Bronchial epithelial cell (primary cell): ENCODE results near the gene EMP2. TPM values are rescaled to one million over a fixed set of nuclear protein-coding genes. Genes with fewer than 3 reads are reported as not detected.

Experiments
- DNase-seq: peaks from one replicate; pipeline ENCODE4 v3.0.0-alpha.2; 2010; ENCODE audit warnings: low read depth
- FAIRE-seq: peaks from 2 replicates; lab custom pipeline; 2011; peaks lifted over from hg19 to GRCh38; lab: Jason Lieb, UNC
- H3K27me3 ChIP-seq: 2 replicates; pipeline ENCODE4 v1.5.1; 2011; ENCODE audit warnings: low read length; ENCODE audit not compliant: control insufficient read depth, insufficient read depth
- H3K36me3 ChIP-seq: 2 replicates; pipeline ENCODE4 v1.5.1; 2011; ENCODE audit warnings: low read length; ENCODE audit not compliant: control insufficient read depth, insufficient read depth
- H3K4me3 ChIP-seq: 2 replicates; pipeline ENCODE4 v1.5.1; 2011; ENCODE audit warnings: mild to moderate bottlenecking, low read depth, low read length, control low read depth
- total RNA-seq: library from RNA; depleted of rRNA; stranded (reverse); fragments of >200 nt; gene quantifications from 2 replicates; pipeline ENCODE4 v1.2.1, GENCODE V29; 2014
- TF ChIP-seq, protein P1 (sequence below): IDR thresholded peaks from 2 replicates; pipeline ENCODE4 v1.5.1; 2011; ENCODE audit warnings: mild to moderate bottlenecking, moderate library complexity, low read length, control low read depth, inconsistent platforms; ENCODE audit not compliant: insufficient read depth, severe bottlenecking

The EMP2 gene
- total RNA-seq, 1 donor from 2014 or later = 15.5 TPM

GRCh38 chr16:10607157-10607556 is 26.8 kb upstream of the EMP2 start:
- TF ChIP-seq, protein P1, sequence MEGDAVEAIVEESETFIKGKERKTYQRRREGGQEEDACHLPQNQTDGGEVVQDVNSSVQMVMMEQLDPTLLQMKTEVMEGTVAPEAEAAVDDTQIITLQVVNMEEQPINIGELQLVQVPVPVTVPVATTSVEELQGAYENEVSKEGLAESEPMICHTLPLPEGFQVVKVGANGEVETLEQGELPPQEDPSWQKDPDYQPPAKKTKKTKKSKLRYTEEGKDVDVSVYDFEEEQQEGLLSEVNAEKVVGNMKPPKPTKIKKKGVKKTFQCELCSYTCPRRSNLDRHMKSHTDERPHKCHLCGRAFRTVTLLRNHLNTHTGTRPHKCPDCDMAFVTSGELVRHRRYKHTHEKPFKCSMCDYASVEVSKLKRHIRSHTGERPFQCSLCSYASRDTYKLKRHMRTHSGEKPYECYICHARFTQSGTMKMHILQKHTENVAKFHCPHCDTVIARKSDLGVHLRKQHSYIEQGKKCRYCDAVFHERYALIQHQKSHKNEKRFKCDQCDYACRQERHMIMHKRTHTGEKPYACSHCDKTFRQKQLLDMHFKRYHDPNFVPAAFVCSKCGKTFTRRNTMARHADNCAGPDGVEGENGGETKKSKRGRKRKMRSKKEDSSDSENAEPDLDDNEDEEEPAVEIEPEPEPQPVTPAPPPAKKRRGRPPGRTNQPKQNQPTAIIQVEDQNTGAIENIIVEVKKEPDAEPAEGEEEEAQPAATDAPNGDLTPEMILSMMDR = no peak
- Histone ChIP-seq H3K4me3 (no peak overlapping the region), H3K27me3 (no peaks in the 10 kb centered on the region), H3K36me3 (no peaks in the 10 kb centered on the region)
- FAIRE-seq (no peak), DNase-seq (no peak)

DNA sequence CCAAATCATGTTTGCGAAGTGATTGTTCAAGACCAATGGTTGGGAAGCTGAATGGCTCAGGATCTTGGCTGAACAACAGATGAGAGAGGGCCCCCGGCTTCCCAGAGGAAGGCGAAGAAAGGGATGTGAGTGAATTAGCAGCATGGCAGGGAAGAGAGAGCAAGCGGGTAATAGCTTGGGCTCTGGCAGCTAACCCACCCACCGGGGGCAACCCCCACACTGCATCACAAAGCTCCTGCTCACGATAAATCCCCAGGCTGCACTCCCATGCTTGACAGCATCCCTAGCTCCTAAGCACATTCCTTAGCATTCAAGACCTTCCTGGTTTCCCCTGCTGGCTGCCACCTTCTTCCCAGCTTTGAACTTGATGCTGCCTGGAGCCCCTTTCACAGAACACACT is 26.2 kb upstream of the EMP2 start:
- Histone ChIP-seq H3K27me3 (no peaks in the 10 kb centered on the region), H3K4me3 (no peak overlapping the region), H3K36me3 (no peaks in the 10 kb centered on the region)
- DNase-seq = no peak
- TF ChIP-seq, protein P1 = no peak
- no peak for FAIRE-seq

DNA sequence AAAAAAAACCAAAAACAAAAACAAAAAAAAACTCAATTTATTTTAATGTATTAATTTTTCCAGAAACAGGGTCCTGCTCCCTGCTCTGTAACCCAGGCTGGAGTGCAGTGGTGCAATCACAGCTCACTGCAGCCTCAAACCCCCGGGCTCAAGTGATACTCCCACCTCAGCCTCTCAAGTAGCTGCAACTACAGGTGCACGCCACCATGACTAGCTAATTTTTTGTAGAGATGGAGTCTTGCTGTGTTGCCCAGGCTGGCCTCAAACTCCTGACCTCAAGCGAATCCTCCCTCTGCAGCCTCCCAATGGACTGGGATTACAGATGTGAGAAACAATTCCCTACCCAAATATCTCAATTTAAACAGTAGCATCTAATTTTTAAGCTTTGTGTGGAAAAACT is 25.2 kb upstream of the EMP2 start:
- Histone ChIP-seq H3K36me3 (no peaks in the 10 kb centered on the region), H3K27me3 (no peaks in the 10 kb centered on the region), H3K4me3 (no peak overlapping the region)
- DNase-seq (no peak), FAIRE-seq (no peak)
- TF ChIP-seq, protein P1 = no peak

GRCh38 chr16:10601444-10602408 is 21.3 kb upstream of the EMP2 start:
- FAIRE-seq (no peak), DNase-seq (peak; percentile 13)
- no peaks in the 10 kb centered on the region for H3K36me3 ChIP-seq
- no peaks in the 10 kb centered on the region for H3K27me3 ChIP-seq
- TF ChIP-seq, protein P1 = no peak
- H3K4me3 ChIP-seq = no peak overlapping the region

DNA sequence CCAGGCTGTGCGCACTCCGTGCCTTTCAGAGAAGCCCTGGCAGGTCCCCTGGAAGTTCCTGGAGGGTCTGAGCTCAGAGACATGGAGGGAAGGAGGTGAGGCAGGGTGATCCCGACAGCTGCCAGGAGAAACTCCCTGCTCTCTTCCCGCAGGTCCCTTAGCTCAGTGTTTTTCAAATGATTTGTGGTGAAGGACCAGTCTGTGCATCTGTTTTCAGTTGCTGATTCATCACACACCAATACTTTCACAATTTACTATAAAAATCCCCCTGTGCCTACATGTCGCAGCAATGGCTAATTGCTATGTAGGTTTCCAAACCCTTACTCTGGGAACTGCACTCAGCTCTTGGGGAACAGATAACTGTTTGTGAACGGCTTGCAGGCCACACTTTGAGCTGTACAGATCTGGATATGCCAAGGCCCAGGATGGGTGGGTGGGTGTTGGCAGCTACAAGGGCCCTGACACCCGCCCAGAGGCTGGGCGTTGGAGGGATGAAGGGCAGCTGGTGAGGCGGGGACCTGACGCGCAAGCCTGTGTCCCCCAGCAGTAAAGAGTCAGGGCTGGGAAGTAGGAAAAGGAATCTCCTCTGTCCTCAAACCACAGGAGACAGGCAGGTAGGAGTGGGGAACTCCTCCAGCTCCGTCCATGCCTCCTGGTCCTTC is 20.5 kb upstream of the EMP2 start:
- FAIRE-seq (no peak), DNase-seq (peak; percentile 73)
- TF ChIP-seq, protein P1 = no peak
- Histone ChIP-seq H3K4me3 (no peak overlapping the region), H3K27me3 (no peaks in the 10 kb centered on the region), H3K36me3 (no peaks in the 10 kb centered on the region)
